Activated CD4-positive, CD25-positive, alpha-beta regulatory T cell treated with anti-CD3 and anti-CD28 coated beads, Interleukin-2, amount 50 U/mL, for 24 hours (primary cell): ENCODE data around the gene ATG7.
"Not testable (repeated sequence)": the region's sequence is repeated elsewhere in the genome, so short reads cannot be mapped to it uniquely, and the experiment has no call there.

Experiments
- ATAC-seq, 2 donors: fragments of 150-1000 bp; cut with Tn5 transposase; one replicate each; pipeline ENCODE4 v1.10.0; 2021; ENCODE audit warnings: mild to moderate bottlenecking in 1 of 2, moderate library complexity in 1 of 2

ATG7 gene

GRCh38 chr3:11558918-11559815 is 287.0 kb downstream of the ATG7 start:
- no peak for ATAC-seq

GRCh38 chr3:11559816-11560633 is 287.8 kb downstream of the ATG7 start:
- ATAC-seq: no peak

- no peak for ATAC-seq
Observed at GRCh38 chr3:11560746-11561145, 288.5 kb downstream of the ATG7 start.

GRCh38 chr3:11562277-11562881 is 290.2 kb downstream of the ATG7 start:
- no peak for ATAC-seq

- no peak for ATAC-seq
Observed at GRCh38 chr3:11563159-11563864, 291.1 kb downstream of the ATG7 start.

GRCh38 chr3:11563865-11564185 is 291.6 kb downstream of the ATG7 start:
- no peak for ATAC-seq

- no peak for ATAC-seq
Observed at GRCh38 chr3:11564577-11565001, 292.4 kb downstream of the ATG7 start.

GRCh38 chr3:11565072-11565471 is 292.9 kb downstream of the ATG7 start:
- ATAC-seq: no peak

GRCh38 chr3:11565492-11565891 is 293.3 kb downstream of the ATG7 start:
- no peak for ATAC-seq

- no peak for ATAC-seq
Observed at GRCh38 chr3:11565932-11566331, 293.7 kb downstream of the ATG7 start.

GRCh38 chr3:11566478-11566877 is 294.3 kb downstream of the ATG7 start:
- no peak for ATAC-seq

GRCh38 chr3:11566916-11567315 is 294.7 kb downstream of the ATG7 start:
- ATAC-seq: no peak

GRCh38 chr3:11567516-11568467 is 295.6 kb downstream of the ATG7 start:
- ATAC-seq: no peak

GRCh38 chr3:11568503-11569155 is 296.4 kb downstream of the ATG7 start:
- no peak for ATAC-seq

- ATAC-seq: no peak
Observed at GRCh38 chr3:11569156-11569741, 297.1 kb downstream of the ATG7 start.

GRCh38 chr3:11570251-11570650 is 298.1 kb downstream of the ATG7 start:
- no peak for ATAC-seq

GRCh38 chr3:11570789-11571495 is 298.7 kb downstream of the ATG7 start:
- ATAC-seq: no peak

GRCh38 chr3:11572660-11573059 is 300.5 kb downstream of the ATG7 start:
- not testable (repeated sequence) for ATAC-seq

- no peak for ATAC-seq
Observed at GRCh38 chr3:11574981-11575669, 302.9 kb downstream of the ATG7 start.
